HG03575 (cell line): ENCODE measurements around the gene ULBP2.
"Not testable (repeated sequence)": the region's sequence is repeated elsewhere in the genome, so short reads cannot be mapped to it uniquely, and the experiment has no call there.

Source experiments
- ATAC-seq: cut with Tn5 transposase; IDR thresholded peaks from one replicate; pipeline ENCODE4 v1.9.1; 2021; ENCODE audit not compliant: unreplicated experiment, insufficient number of reproducible peaks, low FRiP score; ENCODE audit errors: extremely low read depth

The ULBP2 gene

GRCh38 chr6:149987602-149988107 lies 45.8 kb downstream of the ULBP2 start:
- ATAC-seq = no peak

GRCh38 chr6:149988550-149989346 lies 46.9 kb downstream of the ULBP2 start:
- no peak for ATAC-seq

GRCh38 chr6:149990212-149990660 lies 48.4 kb downstream of the ULBP2 start:
- no peak for ATAC-seq

- no peak for ATAC-seq
Observed at GRCh38 chr6:149990661-149991471, 49.1 kb downstream of the ULBP2 start.

DNA sequence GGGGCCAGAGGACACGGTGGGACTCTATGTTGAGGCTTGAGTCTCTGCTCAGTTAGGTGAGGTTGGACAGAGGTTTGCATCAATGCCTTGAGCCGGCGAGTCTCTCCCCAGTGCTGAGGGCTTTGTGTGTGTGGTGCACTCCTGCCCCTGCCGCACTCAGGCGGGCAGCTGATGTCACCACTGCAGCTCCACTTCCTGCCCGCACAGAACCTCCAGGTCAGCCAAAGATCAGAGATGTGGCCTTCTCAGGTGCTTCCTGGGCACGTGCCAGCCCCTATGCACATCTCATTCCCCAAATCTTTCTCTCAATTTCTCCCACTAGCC lies 49.6 kb downstream of the ULBP2 start:
- ATAC-seq = not testable (repeated sequence)

- ATAC-seq = no peak
Observed at GRCh38 chr6:149991838-149992237, 50.0 kb downstream of the ULBP2 start.

DNA sequence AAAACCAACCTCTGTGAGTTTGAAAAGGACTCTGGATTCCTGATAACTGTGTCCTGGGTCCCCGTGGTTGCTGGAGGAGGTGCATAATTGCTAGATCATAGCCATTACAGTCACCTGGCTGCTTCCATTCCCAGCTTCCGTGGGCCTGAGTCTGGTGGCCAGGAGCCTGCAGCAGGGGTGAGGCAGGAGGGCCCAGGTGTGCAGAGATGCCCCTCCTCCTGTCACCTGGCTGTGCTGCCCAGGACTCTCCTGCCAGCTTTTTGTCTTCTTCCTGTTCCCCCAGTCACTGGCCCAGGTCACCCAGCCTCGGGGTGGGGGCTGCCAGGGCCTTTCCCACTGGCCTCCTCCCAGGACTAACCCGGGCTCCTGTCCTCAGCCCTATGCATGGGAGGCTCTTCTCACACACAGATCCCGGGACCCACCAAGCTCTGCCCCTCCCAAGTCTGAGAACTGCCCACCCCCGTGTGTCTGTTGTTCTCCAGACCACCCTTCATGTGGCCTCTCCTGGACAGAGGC lies 53.5 kb downstream of the ULBP2 start:
- ATAC-seq = no peak

- no peak for ATAC-seq
Observed at GRCh38 chr6:149995971-149996370, 54.2 kb downstream of the ULBP2 start.
